Inferior parietal cortex (tissue), 1 donor: ENCODE measurements around the gene ZFAND5.
A peak's percentile ranks its signal among the peaks of the same experiment; 100 is the strongest.

Experiments
- DNase-seq: peaks from one replicate; pipeline ENCODE4 v3.0.0-alpha.2; 2016; ENCODE audit errors: extremely low spot score

The ZFAND5 gene

DNA sequence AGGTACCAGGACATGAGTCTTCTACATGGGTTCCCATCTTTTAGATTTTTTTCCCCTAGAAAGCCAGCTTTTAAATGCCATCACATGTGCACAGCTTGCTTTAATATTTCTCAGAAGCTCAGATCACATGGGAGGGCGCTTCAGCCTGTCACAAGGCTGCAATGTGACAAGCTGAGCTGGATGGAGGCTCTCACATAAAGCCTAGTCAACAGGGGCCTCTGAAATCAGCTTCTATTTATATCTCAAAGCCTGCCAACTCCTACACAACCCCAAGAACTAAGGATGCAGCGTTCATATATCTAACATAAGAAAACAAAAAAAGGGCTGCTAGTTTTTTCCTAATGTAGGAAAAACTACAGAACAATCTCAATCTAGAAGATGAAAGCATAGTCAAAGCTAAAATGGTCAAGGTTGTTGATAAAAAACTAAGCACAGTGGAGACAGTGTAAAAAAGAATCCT lies 2.3 kb downstream of the ZFAND5 start:
- DNase-seq = peak; percentile 96

DNA sequence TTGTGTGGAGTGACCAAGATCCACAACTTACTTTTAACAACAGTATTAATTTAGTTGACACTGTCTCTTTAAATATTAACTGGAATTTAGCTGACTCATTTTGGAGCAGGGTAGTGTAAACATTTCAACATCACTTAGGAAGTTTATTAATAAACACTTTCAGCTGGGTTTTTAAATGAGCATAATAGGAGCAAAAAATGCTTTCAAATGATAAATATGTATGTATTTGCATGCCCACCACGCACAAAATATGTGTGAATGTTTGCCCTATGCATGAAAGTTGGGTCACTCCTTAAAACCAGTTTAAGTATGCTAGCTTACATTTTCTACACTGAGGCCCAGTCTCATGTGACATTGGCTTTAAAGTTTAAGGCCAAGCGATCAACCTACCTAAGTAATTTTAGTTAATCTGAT lies 2.9 kb downstream of the ZFAND5 start:
- DNase-seq = no peak

DNA sequence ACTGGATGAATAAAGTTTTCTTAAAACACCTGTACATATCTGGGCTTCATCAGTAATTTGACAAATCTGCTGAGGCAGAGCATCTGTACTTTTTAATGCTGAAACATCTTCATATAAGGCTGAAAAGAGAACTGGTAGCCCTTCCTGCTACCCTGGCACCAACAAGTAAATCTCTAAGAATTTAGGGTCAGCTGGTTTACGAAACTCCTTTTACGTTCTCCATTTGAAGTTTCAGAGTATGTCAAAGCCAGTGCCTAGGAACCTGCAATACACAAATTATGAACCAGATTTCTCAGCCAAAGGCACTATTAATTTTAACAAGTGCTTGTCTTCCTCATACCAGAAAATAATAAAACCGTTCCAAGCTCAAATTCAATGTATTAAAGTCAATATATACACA lies 3.8 kb downstream of the ZFAND5 start:
- no peak for DNase-seq

DNA sequence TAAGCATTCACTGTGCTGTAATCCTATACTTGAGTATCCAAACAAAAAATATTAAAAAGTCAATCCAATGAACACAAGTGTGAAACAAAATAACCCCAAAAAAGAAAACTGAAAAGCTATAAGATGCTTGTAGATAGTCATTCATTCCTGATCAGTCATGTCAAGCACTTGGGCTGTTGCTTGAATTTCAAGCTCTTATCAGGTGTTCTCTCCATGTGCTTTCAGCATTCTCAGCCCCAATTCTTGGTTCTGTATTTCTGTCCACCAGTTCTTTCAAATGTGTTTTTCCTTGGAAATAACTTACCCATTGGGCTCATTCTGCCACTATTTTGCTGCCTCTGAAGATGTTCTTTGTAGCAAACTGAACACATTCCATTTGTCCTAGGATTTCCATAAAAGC lies 4.7 kb downstream of the ZFAND5 start:
- DNase-seq = no peak

DNA sequence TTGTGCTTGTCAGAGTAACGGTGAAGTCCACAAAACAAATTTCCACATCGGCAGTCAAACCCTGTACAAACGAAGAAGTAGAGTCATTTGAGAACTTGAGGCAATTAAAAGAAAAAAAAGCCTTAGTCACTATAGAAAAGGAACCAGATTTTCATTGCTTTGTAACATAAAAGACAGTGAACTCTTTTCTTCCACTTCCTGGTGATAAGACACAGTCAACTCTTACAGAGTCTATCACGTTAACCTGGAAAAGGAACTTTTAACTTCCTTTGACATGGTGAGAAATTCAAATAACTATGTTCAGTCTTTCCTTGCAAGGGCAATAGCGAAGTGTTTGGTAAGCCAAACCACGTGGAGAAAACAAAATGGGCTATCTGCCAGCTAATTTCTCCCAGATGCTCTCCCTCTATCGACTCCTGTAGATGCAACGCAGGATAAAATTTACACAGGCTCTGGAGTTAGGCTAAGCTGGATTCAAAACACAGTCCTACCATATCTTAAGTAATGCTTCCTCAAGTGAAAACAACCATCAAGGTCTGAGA lies 8.9 kb downstream of the ZFAND5 start:
- DNase-seq = no peak

DNA sequence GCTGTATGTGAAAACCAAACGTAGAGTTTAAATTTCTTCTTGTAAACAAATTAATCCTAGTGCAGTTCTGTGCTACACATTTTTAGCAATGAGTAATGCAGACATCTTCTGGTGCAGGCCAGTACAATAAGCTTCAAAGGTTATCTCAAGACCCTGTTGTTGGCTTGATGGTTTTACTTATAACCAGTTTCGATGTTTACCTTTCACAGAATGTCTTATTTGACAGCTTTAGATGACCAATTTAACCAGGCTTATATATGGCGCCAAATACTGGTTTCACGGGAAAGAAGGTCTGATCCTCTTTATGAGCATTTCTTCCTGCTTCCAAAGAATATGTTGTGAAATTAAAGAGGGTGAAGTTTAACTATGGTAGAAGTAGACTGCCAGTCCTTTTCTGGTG lies 9.9 kb downstream of the ZFAND5 start:
- DNase-seq = no peak

DNA sequence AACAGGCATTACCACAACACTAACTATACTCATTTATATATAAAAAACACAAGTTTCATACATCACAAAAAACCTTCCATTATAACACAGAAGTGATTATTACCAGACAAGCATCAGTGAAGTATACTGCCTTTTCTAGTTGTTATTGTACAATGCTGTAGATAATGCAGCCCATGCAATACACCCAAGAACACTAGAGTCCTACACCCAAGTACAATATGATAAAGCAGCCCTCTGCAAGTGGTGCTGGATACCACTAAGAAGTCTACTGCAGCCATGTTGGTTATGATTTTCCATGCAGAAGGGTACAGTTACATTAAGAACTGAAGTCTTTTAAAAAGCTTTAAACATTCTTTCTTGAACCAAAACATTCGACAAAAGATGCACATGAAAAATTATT lies 10.3 kb downstream of the ZFAND5 start:
- no peak for DNase-seq

DNA sequence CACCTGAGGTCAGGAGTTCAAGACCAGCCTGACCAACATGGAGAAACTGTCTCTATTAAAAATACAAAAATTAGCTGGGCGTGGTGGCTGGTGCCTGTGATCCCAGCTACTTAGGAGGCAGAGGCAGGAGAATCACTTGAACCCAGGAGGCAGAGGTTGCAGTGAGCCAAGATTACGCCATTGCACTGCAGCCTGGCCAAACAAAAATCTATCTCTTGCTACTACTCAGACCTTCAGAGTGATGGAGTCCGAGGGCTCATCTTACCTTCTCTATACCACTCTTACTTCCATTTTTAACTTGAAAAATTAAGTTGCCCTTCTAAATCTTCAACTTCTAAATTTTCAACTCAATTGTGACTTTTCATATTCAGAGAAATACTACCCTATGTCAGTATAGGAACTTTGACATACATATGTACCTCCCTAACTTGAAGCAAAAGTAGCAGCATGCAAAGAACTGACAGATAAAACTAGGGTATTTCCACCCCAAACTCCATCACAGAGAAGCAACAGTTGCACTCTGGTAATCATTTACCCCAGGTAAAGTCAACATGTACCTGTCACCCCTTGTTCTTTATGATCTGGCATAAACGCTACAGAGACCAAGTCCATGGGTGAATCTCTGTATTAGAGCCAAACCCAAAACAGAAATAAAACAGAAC lies 11.4 kb downstream of the ZFAND5 start:
- DNase-seq = no peak

DNA sequence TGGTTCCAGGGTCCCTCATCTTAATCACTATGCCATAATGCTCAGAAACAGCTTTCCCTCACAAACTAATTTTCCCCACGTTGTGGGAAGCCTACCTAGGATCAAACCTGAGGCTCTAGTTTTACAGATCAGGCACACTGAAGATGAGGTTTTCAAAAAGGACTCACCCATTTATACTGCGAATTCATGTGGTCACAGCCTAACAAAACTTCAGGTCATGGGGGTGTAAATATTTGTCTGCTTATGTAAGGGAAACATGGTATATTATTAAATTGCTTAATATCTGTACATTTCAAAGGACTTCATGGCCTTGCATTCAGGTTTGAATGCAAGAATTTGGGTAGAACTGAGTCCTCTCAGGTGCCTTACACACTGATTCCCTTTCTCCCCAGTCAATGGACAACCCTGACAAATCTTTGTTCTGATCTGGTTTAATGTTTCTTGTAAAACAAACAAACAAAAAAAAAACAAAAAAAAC lies 12.1 kb downstream of the ZFAND5 start:
- no peak for DNase-seq

DNA sequence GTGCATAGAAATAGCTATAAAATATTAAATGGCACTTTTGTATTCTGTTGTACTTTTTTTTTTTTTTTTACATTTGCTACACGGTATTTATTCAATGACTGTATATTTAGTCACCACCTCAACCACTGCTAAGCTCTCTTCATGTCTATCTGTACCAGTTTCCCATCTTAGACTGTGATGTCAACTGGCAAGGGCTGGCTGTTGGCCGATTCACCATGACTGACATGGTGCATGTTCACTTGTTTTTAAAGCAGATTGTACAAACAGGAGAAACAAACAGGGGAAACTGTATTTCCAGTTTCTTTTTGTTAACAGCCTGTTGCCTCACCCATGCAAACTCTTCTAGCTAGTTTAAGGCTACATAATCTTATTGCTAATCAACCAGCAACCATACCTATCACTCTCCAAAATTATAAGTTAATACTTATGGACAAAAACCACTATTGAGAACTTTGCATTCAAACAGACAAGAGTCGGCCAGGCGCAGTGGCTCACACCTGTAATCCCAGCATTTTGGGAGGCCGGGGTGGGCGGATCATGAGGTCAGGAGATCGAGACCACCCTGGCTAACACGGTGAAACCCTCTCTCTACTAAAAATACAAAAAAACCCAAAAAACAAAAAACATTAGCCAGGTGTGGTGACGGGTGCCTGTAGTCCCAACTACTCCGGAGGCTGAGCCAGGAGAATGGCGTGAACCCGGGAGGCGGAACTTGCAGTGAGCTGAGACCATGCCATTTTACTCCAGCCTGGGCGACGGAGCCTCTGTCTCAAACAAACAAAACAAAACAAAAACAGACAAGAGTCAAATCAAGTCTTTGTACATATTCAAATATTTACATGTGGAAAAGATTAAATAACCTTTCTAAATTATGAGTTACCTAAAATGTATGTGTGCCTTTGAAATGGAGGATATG lies 13.2 kb downstream of the ZFAND5 start:
- DNase-seq = no peak

DNA sequence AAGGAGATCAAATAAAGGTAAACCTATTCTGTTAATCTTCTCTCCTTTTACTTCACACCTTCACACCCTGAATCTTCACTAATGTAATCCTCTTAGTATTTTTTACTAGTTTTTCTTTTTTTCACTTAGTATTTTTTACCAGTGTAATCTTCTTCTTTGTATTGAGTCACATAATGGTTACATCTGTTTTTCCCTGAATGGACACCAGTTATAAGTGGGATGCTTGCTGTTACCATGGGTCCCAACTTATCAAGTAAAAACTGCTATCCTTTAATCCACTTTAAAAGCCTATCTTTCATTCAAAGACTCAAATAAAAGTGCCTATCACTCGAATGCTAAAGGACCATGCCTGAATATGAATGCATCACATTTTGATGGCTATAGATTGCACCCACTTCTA lies 15.1 kb downstream of the ZFAND5 start:
- no peak for DNase-seq

DNA sequence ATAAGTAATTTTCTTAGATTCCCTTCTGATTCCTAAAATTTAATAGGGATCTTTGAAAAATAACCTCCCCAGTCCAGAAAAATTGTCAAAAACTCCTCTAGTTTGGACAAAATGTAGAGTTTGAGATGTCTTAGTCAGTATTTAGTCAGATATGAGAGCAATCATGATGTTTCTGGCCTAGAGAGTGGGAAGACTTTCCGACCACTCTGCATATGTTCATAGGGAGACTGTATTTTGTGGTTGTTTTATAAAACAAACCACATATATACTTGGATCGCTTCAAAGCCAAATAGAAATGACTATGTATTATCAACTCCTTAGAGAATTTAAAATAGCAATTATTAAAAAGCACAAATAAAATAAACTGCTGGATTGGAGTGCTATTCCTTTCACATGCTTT lies 15.8 kb downstream of the ZFAND5 start:
- DNase-seq = no peak

DNA sequence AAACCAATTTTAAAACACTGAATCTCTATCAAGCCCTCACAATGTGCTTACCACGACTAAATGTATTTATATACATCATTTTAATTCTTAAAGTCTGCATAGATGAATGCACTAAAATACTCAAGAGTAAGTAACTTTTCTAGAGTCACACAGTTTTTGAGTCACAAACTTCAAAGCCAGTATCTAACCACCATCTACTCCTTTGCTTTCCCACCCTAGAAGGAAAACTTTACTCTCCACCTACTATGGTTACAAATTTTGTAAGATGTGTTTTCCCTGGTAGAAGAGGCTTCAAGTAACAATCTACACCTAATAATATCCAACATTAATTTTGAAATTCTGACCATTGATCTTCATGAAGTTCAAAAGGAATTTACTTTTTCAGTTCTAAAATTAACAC lies 18.7 kb downstream of the ZFAND5 start:
- no peak for DNase-seq

DNA sequence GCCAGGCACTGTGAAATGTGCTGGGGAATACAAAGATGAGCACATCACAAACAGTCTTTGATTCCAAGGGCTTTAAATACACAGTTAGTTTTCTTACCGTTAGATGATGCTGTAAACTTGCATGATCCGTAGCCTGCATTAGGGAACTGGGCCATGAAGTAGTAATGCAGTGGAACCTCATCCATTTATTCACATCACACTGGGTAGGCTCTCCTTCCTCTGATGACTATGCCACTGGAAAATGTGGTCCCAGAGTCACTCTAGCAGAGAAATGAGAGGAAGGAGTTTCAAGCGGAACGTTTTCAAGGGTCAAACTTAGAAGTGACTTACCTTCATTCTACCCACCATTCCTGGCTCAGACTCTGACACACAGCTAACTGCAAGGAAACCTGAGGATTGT lies 26.4 kb downstream of the ZFAND5 start:
- no peak for DNase-seq

DNA sequence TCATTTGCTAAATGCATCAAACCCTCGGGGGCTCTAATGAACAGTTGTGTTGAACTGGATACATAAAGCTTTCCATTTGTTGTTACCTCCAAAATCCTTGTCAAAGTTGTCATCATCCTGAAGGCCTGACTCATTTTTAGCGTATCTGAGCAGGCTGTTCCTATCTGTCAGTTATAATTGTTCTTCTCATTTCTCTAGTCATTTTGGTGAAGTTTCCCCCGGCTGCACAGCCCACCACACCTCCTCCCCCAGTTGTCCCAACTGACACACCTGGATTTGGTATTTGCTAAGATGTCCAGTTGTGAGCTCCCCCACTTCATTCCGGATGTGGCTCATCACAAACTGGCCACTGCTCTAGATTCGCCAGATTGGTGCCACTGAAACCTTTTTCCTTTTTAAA lies 27.7 kb downstream of the ZFAND5 start:
- DNase-seq = no peak

DNA sequence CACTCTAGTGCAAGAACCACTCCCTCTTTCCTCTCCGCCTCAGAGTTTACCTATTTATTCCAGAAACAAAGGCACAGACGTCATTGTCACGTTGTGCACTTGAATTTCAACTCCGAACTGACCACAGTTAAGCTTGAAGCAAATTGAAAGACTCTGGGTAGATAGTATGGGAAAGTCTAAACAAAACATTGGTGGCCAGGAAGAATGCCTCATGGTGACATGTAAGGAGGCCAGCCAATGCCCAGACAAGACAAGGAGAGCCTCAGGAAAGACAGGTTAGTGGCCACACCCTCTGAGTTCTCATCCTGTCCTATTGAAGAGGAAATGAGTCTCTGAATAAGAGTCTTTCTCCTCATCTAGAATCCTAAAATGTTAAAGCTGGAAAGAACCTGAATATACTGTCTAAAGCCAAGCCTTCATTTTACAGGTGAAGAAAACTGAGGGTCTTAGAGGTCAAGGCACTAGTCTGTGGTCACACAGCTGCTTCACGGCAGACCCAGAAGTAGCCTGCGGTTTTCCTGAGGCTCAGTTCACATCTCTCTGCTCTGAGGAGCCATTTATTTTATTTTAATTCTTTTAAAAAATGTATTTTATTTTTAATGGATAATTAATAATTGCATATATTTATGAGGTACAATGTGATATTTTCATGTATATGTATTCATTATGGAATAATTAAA lies 30.2 kb downstream of the ZFAND5 start:
- no peak for DNase-seq

DNA sequence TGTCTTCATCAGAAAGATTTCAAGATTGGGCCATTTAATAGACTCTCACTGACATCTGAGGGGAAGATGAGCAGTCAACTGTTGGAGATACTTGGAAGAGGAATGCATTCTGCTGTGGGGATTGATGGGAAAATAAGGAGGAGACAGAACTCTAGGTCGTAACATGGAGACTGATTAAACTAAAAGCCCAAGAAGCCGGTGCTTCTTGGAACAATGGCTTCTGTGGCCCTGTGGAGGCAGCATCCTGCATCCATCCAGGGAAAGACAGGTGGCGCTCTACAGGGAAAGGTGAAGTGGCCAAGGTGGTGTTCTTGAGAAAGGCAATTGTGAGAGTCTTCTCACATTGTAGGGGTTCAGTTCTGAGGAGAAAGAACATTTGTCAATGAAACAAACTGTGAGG lies 31.3 kb downstream of the ZFAND5 start:
- no peak for DNase-seq

DNA sequence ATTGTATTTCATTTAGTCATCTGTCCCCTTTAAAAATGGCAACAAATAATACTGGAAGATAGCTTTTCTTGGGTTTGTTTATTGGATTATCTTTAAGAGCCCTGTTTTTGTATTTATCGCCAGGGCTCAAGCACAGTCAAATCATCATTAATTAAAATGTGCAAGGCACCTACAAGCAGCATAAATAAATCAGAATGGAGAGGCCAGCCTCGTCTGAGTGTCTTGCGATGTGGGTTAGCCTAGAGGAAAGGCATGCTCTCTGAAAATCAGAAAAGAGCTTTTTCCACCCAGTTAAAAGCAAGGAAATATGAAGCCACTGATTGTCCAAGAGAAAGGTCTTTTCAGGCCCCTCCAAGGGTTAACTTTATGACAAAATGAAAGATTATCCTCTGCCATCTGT lies 31.8 kb downstream of the ZFAND5 start:
- DNase-seq = no peak

DNA sequence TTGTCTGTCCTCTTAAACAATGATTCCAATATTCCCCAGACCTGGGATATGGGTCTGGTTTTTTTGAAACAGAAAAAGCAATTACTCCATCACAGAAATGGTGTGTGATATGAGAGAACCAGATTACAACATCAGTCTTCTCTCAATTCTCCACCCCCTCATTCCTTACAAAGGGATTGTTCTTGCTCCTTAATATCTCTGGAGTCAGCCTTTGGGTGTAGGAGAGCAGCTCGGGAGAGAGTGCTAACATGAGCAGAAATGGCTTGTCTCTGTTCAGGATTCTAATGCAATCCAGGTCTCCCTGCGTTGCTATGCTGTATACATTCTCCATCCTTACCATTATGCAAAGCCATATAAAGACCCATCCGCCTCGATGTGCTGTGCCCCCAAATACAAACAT lies 32.7 kb downstream of the ZFAND5 start:
- DNase-seq = no peak

DNA sequence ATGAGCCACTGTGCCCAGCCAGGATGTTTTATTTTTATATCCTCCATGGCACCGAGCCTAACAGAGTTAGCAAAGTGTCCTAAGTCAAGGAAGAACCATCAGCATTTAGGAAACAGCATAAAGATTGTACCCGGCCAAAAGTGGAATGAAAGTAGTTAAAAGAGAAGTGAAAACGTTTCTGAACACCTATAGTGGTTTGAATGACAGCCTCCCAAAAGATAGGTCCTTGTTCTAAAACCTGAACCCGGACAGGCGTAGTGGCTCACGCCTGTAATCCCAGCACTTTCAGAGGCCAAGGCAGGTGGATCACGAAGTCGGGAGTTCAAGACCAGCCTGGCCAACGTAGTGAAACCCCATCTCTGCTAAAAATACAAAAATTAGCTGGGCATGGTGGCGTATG lies 37.4 kb downstream of the ZFAND5 start:
- DNase-seq = no peak

DNA sequence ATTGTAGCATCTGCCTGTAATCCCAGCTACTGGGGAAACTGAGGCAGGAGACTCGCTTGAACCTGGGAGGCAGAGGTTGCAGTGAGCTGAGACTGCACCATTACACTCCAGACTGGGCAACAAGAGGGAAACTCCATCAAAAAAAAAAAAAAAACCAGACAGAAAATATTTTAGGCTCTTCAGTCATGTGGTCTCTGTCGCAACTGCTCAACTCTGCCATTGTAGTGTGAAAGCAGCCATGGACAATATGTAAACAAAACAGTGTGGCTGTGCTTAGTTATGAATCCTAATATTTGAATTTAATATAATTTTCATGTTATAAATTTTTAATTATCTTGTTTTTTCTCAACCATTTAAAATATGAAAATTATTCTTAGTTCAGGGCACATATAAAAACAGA lies 38.4 kb downstream of the ZFAND5 start:
- no peak for DNase-seq

DNA sequence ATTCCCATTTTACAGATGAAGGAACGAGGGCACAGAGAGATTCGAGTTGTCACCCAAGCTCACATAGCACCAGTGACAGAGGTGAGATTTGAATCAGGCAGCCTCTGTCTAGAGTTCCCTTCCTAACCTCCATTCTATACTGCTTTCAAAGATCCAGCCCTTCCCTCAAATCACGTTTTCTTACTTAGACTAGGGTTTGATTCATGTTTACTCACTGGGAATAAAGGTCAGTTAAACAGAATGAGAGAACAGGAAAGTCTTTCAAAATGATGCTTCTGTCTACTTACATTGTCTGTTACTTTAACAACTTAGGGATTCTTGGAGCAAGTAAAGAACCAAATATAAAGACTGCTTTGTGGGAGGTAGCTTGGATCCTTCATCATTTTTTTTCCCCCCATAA lies 40.0 kb downstream of the ZFAND5 start:
- no peak for DNase-seq
